Measurements from ENCODE around the gene CMIP.

Gene CMIP

DNA sequence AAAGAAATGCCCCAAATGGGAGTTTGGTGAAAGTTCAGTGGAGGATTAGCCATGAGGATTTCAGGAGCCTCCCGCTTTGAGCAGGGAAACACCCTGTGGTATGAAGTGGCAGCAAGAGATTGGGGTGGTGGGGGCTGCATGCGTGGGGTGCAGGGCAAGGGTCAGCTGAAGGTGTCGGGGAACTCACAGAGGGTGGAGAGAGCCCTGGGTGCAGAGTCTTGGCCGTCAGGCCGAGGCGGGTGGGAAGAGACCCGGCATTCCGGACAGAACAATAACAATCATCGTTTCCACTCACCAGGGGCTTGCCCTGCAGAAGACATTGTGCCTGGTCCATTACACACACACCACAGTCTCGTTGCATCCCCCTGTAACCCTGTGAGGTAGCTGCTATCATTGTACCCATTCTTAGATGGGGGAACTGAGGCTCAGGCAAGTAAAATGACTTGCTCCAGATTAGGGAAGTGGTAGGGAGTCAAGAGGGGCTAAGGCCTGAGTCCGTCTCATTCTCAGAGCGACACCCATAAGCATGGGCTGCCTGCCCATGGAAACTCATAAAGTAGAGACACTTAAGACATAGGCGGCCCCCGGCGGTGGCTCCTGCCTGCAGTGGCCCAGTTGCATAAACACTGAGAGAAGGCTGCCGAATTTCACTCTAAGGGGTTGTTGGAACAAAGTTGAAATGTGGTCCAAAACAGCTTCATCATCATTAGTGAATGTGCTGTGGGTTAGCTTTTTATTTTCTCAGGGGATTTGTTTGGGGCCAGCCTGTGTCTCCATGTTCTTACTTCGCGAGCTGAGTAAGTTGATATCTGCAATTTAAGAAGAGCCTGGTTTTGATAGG lies 93.3 kb downstream of the CMIP start:
- TF ChIP-seq, protein P1, sequence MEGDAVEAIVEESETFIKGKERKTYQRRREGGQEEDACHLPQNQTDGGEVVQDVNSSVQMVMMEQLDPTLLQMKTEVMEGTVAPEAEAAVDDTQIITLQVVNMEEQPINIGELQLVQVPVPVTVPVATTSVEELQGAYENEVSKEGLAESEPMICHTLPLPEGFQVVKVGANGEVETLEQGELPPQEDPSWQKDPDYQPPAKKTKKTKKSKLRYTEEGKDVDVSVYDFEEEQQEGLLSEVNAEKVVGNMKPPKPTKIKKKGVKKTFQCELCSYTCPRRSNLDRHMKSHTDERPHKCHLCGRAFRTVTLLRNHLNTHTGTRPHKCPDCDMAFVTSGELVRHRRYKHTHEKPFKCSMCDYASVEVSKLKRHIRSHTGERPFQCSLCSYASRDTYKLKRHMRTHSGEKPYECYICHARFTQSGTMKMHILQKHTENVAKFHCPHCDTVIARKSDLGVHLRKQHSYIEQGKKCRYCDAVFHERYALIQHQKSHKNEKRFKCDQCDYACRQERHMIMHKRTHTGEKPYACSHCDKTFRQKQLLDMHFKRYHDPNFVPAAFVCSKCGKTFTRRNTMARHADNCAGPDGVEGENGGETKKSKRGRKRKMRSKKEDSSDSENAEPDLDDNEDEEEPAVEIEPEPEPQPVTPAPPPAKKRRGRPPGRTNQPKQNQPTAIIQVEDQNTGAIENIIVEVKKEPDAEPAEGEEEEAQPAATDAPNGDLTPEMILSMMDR (conservative IDR thresholded peaks at IDR 0.05; ENCODE audit: low read length): no peak
- TF ChIP-seq EZH2phosphoT487 (IDR thresholded peaks at IDR 0.05; ENCODE audit: borderline replicate concordance): no peak
- Histone ChIP-seq H4K20me1 (ENCODE audit: insufficient read depth, low read length, poor library complexity, severe bottlenecking) (peaks cover 3% of the 10 kb centered on the region), H3K9ac (ENCODE audit: low read depth, low read length, poor library complexity, severe bottlenecking) (no peak overlapping the region), H3K4me1 (ENCODE audit: insufficient read depth, low read length, poor library complexity, severe bottlenecking) (no peaks in the 10 kb centered on the region), H3K4me2 (ENCODE audit: low read depth, low read length, poor library complexity, severe bottlenecking) (no peak overlapping the region), H3K36me3 (ENCODE audit: insufficient read depth, low read length) (no peaks in the 10 kb centered on the region), H3K27me3 (ENCODE audit: insufficient read depth, low read length, poor library complexity, severe bottlenecking) (no peaks in the 10 kb centered on the region), H3K9me3 (ENCODE audit: insufficient read depth, low read depth, low read length) (no peaks in the 10 kb centered on the region), H3F3A (ENCODE audit: low read depth) (no peaks in the 10 kb centered on the region), H2AFZ (ENCODE audit: low read length) (no peak overlapping the region), H3K9me2 (replicated peaks; ENCODE audit: low read depth, low read length) (no peaks in the 10 kb centered on the region), H3K79me2 (ENCODE audit: insufficient read depth, low read length) (peaks cover 57% of the 10 kb centered on the region; the same call in 1 of the 2 replicates), H3K4me3 (ENCODE audit: low read length, poor library complexity, severe bottlenecking) (no peak overlapping the region)

- no peak for TF ChIP-seq EZH2phosphoT487 (IDR thresholded peaks at IDR 0.05; ENCODE audit: borderline replicate concordance)
- TF ChIP-seq, protein P1 (conservative IDR thresholded peaks at IDR 0.05; ENCODE audit: low read length): no peak
Measured at GRCh38 chr16:81539009-81539758, 94.6 kb downstream of the CMIP start.

DNA sequence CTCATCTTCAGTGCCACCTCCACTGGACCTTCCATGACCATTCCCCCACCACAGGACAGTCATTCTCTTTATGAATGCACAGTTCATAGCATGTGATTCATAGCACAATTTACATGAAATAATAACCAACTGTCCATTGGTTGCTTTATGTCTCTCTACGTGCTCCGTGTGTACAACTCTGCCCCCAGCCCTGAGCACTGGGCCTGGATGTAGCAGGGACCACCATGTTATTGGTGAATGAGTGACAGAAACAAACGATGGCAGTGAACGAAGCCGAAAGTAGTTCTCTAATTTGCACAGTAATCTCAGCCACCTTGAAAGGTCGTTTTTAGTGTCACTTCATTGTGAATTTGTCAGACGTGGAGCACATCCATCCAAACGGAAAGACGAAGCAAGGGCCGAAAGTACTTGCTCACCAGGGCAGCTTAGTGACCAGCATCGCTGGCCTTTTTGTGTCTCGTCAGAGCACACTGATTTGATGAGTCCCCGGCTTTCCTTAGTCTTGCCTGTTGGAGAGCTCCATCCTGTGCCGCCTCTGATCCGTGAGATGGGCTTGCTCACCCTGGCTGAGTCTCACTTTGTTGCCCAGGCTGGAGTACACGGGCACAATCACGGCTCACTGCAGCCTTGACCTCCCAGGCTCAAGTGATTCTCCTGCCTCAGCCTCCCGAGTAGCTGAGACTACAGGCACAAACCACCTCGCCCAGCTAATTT lies 95.3 kb downstream of the CMIP start:
- H3K79me2 ChIP-seq (ENCODE audit: insufficient read depth, low read length): peaks cover 53% of the 10 kb centered on the region; the same call in 1 of the 2 replicates

More at GRCh38 chr16:81539009-81539758, 94.6 kb downstream of the CMIP start:
- H3K9ac ChIP-seq (ENCODE audit: low read depth, low read length, poor library complexity, severe bottlenecking): no peak overlapping the region
- no peak overlapping the region for H3K4me2 ChIP-seq (ENCODE audit: low read depth, low read length, poor library complexity, severe bottlenecking)
- peaks cover 3% of the 10 kb centered on the region for H3K4me1 ChIP-seq (ENCODE audit: insufficient read depth, low read length, poor library complexity, severe bottlenecking)
- no peak overlapping the region for H2AFZ ChIP-seq (ENCODE audit: low read length)
- no peaks in the 10 kb centered on the region for H3K9me3 ChIP-seq (ENCODE audit: insufficient read depth, low read depth, low read length)
- no peaks in the 10 kb centered on the region for H3K27me3 ChIP-seq (ENCODE audit: insufficient read depth, low read length, poor library complexity, severe bottlenecking)
- no peaks in the 10 kb centered on the region for H3K36me3 ChIP-seq (ENCODE audit: insufficient read depth, low read length)
- peaks cover 54% of the 10 kb centered on the region; the same call in 1 of the 2 replicates for H3K79me2 ChIP-seq (ENCODE audit: insufficient read depth, low read length)
- no peaks in the 10 kb centered on the region for H3F3A ChIP-seq (ENCODE audit: low read depth)
- H4K20me1 ChIP-seq (ENCODE audit: insufficient read depth, low read length, poor library complexity, severe bottlenecking): peaks cover 3% of the 10 kb centered on the region
- no peak overlapping the region for H3K4me3 ChIP-seq (ENCODE audit: low read length, poor library complexity, severe bottlenecking)
- no peaks in the 10 kb centered on the region for H3K9me2 ChIP-seq (replicated peaks; ENCODE audit: low read depth, low read length)

More for the DNA sequence above, 95.3 kb downstream of the CMIP start:
- H2AFZ ChIP-seq (ENCODE audit: low read length): no peak overlapping the region
- H3K27me3 ChIP-seq (ENCODE audit: insufficient read depth, low read length, poor library complexity, severe bottlenecking): no peaks in the 10 kb centered on the region
- no peaks in the 10 kb centered on the region for H3K36me3 ChIP-seq (ENCODE audit: insufficient read depth, low read length)
- no peak overlapping the region for H3K9ac ChIP-seq (ENCODE audit: low read depth, low read length, poor library complexity, severe bottlenecking)
- TF ChIP-seq, protein P1 (conservative IDR thresholded peaks at IDR 0.05; ENCODE audit: low read length): no peak
- no peaks in the 10 kb centered on the region for H3K9me2 ChIP-seq (replicated peaks; ENCODE audit: low read depth, low read length)
- H3K9me3 ChIP-seq (ENCODE audit: insufficient read depth, low read depth, low read length): no peaks in the 10 kb centered on the region
- no peaks in the 10 kb centered on the region for H3F3A ChIP-seq (ENCODE audit: low read depth)
- H4K20me1 ChIP-seq (ENCODE audit: insufficient read depth, low read length, poor library complexity, severe bottlenecking): peaks cover 3% of the 10 kb centered on the region
- peaks cover 11% of the 10 kb centered on the region for H3K4me1 ChIP-seq (ENCODE audit: insufficient read depth, low read length, poor library complexity, severe bottlenecking)
- H3K4me2 ChIP-seq (ENCODE audit: low read depth, low read length, poor library complexity, severe bottlenecking): no peak overlapping the region
- H3K4me3 ChIP-seq (ENCODE audit: low read length, poor library complexity, severe bottlenecking): no peak overlapping the region

Measured in Loucy (cell line).